ENCODE data around the gene TTLL10. TPM values are rescaled to one million over a fixed set of nuclear protein-coding genes. Genes with fewer than 3 reads are reported as not detected.

The TTLL10 gene
- total and polyA plus RNA-seq, 2 of the 8 experiments (the other 6 are each of a cell fraction or from before 2014, with no cell fraction given), result 1.1 to 1.7 TPM

DNA sequence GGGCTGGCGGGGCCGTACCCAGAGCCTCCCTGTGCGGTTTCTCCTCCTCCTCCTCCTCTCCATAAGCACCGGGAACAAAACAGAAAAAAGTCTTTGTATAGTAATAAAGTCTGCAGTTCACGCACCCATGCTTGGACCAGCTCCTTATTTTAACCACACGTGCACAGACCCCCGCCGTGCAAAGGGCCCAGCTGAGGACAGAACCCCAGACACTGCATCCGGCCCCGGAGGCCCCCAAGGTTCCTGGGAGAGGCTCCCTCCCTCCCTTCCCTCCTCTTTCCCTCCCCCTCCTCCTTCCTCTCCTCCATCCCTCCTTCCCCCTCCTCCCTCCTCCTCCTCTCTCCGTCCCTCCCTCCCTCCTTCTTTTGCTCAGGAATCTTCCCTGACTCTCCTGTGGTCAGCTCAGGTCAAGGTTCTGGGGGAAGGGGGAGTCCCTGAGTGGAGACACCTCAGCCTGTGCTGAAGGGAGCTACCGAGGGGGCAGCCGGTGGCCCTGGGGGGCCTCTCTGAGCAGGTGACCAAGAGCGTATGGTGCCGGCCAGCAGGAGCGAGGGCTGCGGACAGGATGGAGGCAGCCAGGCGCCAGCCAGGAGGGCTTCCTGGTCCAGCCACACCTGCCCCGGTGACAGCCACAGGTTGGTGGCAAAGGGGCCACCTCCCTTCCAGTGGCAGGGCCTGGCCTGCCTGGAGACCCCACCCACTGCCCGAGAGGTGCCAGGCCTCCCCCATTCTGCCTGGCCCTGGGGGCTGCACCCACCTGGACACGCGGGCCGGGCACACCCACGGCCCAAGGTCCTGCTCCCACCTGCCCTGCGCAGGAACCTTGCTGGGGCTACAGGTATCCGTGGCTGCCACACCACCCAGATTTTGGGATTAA lies 3.2 kb upstream of the TTLL10 start:
- ChIA-PET CTCF (ENCODE audit: partially characterized antibody) (interaction anchor here (0.6 to 1.8 kb wide), 5 partner anchors 46 to 207 kb away, joined by 3 to 8 read pairs (median 3); no protein-coding TSS in a partner anchor), POLR2A (ENCODE audit: partially characterized antibody) (no interaction called here)
- Histone ChIP-seq H2BK20ac (ENCODE audit: low read length) (no peak overlapping the region), H3K4me2 (ENCODE audit: insufficient read depth in 1 of 2, low read depth in 2 of 2, low read length in 2 of 2) (0 out of 4 replicates have a peak overlapping the region, but pooled peaks of 1 of the 2 experiments have one; percentile 23), H2BK12ac (ENCODE audit: low read depth, low read length) (peak overlapping the region; percentile 17; the same call in 1 of the 2 replicates), H3K27ac (ENCODE audit: low read depth, low read length) (no peak overlapping the region), H3K56ac (replicated peaks; ENCODE audit: insufficient read length, low read depth, low read length) (no peak overlapping the region), H4K91ac (replicated peaks; ENCODE audit: insufficient read length, low read length) (peak overlapping the region; percentile 17), H4K5ac (ENCODE audit: insufficient read length, low read depth, low read length) (no peak overlapping the region), H3K4ac (replicated peaks; ENCODE audit: insufficient read length, low read depth, low read length) (no peak overlapping the region), H2BK5ac (ENCODE audit: low read depth, low read length) (0 out of 2 replicates have a peak overlapping the region, but pooled peaks have one; percentile 60), H3K4me1 (replicated peaks in 1 of 4; ENCODE audit: control insufficient read depth in 3 of 4, insufficient read depth in 4 of 4, low read length in 3 of 4) (peaks cover 0 to 23% (median 12%) of the 10 kb centered on the region in 4 experiments; a peak in 6 of 7 replicates), H2AK5ac (ENCODE audit: low read depth, low read length) (peak overlapping the region; percentile 75; the same call in 1 of the 2 replicates), H4K8ac (ENCODE audit: extremely low read depth, insufficient read depth, low read length) (peak overlapping the region; percentile 31; the same call in 1 of the 2 replicates), H3K14ac (ENCODE audit: insufficient read length) (no peak overlapping the region), H3K9me3 (ENCODE audit: insufficient read depth in 2 of 2, low read depth in 1 of 2, low read length in 1 of 2) (peaks cover 2 to 5% of the 10 kb centered on the region in 2 experiments; a peak in 1 of 4 replicates), H3K4me3 (ENCODE audit: extremely low read depth in 1 of 4, insufficient read depth in 2 of 4, low read depth in 3 of 4, low read length in 4 of 4) (no peak overlapping the region), H2BK120ac (replicated peaks; ENCODE audit: low read depth, low read length) (no peak overlapping the region), H3K23ac (ENCODE audit: insufficient read length) (no peak overlapping the region), H3K18ac (ENCODE audit: extremely low read depth, low read length) (no peak overlapping the region; the same call in 1 of the 2 replicates), H3K79me1 (ENCODE audit: low read depth, low read length) (no peaks in the 10 kb centered on the region; the same call in 1 of the 2 replicates), H3K9ac (replicated peaks in 1 of 4; ENCODE audit: extremely low read depth in 1 of 4, low read depth in 3 of 4, low read length in 3 of 4) (no peak overlapping the region), H2BK15ac (ENCODE audit: low read length) (no peak overlapping the region), H3K23me2 (ENCODE audit: low read depth, low read length) (no peaks in the 10 kb centered on the region), H3K27me3 (replicated peaks in 1 of 4; ENCODE audit: control insufficient read depth in 3 of 4, extremely low read depth in 1 of 4, insufficient read depth in 3 of 4, low read length in 3 of 4) (peaks cover 0 to 6% (median 3%) of the 10 kb centered on the region in 4 experiments; a peak in 4 of 7 replicates), H2AFZ (ENCODE audit: low read length) (no peak overlapping the region), H4K20me1 (replicated peaks in 1 of 2; ENCODE audit: control insufficient read depth in 1 of 2, insufficient read depth in 2 of 2, low read length in 2 of 2) (peaks cover 0 to 1% of the 10 kb centered on the region in 2 experiments), H3K79me2 (ENCODE audit: control insufficient read depth in 1 of 2, insufficient read depth in 2 of 2, low read length in 2 of 2) (no peaks in the 10 kb centered on the region; a peak in 1 of 4 replicates), H3K36me3 (ENCODE audit: control insufficient read depth in 2 of 4, insufficient read depth in 4 of 4, low read length in 3 of 4) (no peaks in the 10 kb centered on the region)
- DNase-seq (ENCODE audit: low read depth in 1 of 2, low spot score in 2 of 2) (peak in 1 of 2 experiments; percentile 51), FAIRE-seq (no peak)
- 81% methylated on average over 17 of the region's 26 CpGs; no CpG with 5 or more reads in 1 of the 2 experiments for WGBS, 2 experiments (ENCODE audit: extremely low coverage in 1 of 2, insufficient coverage in 1 of 2, insufficient read length in 1 of 2, insufficient replicate concordance in 2 of 2, low coverage in 1 of 2, low lambda C conversion rate in 2 of 2, missing lambda C conversion rate in 1 of 2)
- TF ChIP-seq EGR1 (IDR thresholded peaks at IDR 0.05; ENCODE audit: borderline replicate concordance, low read depth, low read length), result no peak
- TF ChIP-seq TAF1 (IDR thresholded peaks at IDR 0.05; ENCODE audit: low read depth, low read length), result no peak
- TF ChIP-seq, protein P1, sequence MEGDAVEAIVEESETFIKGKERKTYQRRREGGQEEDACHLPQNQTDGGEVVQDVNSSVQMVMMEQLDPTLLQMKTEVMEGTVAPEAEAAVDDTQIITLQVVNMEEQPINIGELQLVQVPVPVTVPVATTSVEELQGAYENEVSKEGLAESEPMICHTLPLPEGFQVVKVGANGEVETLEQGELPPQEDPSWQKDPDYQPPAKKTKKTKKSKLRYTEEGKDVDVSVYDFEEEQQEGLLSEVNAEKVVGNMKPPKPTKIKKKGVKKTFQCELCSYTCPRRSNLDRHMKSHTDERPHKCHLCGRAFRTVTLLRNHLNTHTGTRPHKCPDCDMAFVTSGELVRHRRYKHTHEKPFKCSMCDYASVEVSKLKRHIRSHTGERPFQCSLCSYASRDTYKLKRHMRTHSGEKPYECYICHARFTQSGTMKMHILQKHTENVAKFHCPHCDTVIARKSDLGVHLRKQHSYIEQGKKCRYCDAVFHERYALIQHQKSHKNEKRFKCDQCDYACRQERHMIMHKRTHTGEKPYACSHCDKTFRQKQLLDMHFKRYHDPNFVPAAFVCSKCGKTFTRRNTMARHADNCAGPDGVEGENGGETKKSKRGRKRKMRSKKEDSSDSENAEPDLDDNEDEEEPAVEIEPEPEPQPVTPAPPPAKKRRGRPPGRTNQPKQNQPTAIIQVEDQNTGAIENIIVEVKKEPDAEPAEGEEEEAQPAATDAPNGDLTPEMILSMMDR (IDR thresholded peaks at IDR 0.05; ENCODE audit: control extremely low read depth in 1 of 3, insufficient read depth in 1 of 3, low read depth in 1 of 3, low read length in 3 of 3), result no peak
- TF ChIP-seq POLR2A (IDR thresholded peaks at IDR 0.05; ENCODE audit: control extremely low read depth in 1 of 2, low read depth in 2 of 2, low read length in 2 of 2), result no peak
- TF ChIP-seq SIRT6 (IDR thresholded peaks at IDR 0.05; ENCODE audit: low read length), result no peak
- no peak for TF ChIP-seq RAD21 (IDR thresholded peaks at IDR 0.05 in 1 of 2, conservative IDR thresholded peaks at IDR 0.05 in 1 of 2; ENCODE audit: low read depth in 2 of 2, low read length in 2 of 2)
- TF ChIP-seq FOSL1 (IDR thresholded peaks at IDR 0.05; ENCODE audit: insufficient read depth, low read depth, low read length), result no peak
- TF ChIP-seq POU5F1 (IDR thresholded peaks at IDR 0.05; ENCODE audit: low read depth, low read length), result no peak

Measured in H1 (cell line).